Neutrophil (primary cell): ENCODE measurements around the gene VRK1.

ENCODE experiments used
- H3K27ac ChIP-seq: fragments of 200-600 bp; sonication (generic); 2 replicates; pipeline ENCODE4 v1.5.1; 2016; ENCODE audit warnings: mild to moderate bottlenecking, moderate library complexity
- H3K27me3 ChIP-seq: fragments of 200-600 bp; sonication (generic); 2 replicates; pipeline ENCODE4 v1.6.0; 2016; ENCODE audit warnings: mild to moderate bottlenecking
- H3K36me3 ChIP-seq: fragments of 200-600 bp; sonication (generic); 2 replicates; pipeline ENCODE4 v1.5.1; 2017
- H3K4me1 ChIP-seq, 2 experiments: fragments of 200-600 bp in 1 of 2; sonication (generic) in 1 of 2; 1 replicate in 1 of 2; 2 replicates in 1 of 2; pipeline versions ENCODE4 v1.5.1 to v1.6.1; 2013 to 2016; ENCODE audit warnings: low read depth in 1 of 2, low read length in 1 of 2, mild to moderate bottlenecking in 1 of 2, moderate library complexity in 1 of 2; ENCODE audit not compliant: control insufficient read depth in 1 of 2, insufficient read depth in 1 of 2
- H3K4me3 ChIP-seq, 2 experiments: fragments of 200-600 bp in 1 of 2; sonication (generic) in 1 of 2; 1 replicate in 1 of 2; 2 replicates in 1 of 2; pipeline ENCODE4 v1.5.1; 2013 to 2016; ENCODE audit warnings: low read depth in 1 of 2, low read length in 1 of 2, mild to moderate bottlenecking in 1 of 2, moderate library complexity in 1 of 2
- H3K9me3 ChIP-seq: fragments of 200-600 bp; sonication (generic); 2 replicates; pipeline ENCODE4 v1.5.1; 2016
- CTCF ChIP-seq: fragments of 200-600 bp; sonication (generic); IDR thresholded peaks from 2 replicates; pipeline ENCODE4 v1.5.1; 2016; ENCODE audit warnings: antibody characterized with exemption

Gene VRK1

DNA sequence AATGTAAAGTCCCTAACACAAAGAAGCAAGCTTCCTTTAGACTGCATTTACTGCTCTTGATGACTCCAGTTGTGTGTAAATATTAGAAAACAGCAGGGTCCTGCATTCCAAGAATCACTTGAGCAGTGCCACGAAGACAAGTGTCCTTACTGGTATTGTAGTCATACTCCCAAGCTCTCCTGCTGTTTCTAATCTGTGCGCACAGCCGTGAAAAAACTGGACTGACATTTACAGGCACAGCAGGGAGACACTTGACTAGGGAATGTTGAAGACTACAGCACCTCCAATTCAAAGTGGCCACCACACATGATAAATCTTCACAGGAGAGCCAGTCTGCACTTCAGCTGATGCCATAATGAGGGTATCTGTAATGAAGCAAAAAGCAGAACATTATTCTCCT lies 91.4 kb downstream of the VRK1 start:
- no peak for TF ChIP-seq CTCF
- Histone ChIP-seq H3K4me3 (no peak overlapping the region), H3K4me1 (no peaks in the 10 kb centered on the region), H3K27me3 (no peaks in the 10 kb centered on the region), H3K27ac (no peak overlapping the region), H3K9me3 (no peaks in the 10 kb centered on the region), H3K36me3 (no peaks in the 10 kb centered on the region)

DNA sequence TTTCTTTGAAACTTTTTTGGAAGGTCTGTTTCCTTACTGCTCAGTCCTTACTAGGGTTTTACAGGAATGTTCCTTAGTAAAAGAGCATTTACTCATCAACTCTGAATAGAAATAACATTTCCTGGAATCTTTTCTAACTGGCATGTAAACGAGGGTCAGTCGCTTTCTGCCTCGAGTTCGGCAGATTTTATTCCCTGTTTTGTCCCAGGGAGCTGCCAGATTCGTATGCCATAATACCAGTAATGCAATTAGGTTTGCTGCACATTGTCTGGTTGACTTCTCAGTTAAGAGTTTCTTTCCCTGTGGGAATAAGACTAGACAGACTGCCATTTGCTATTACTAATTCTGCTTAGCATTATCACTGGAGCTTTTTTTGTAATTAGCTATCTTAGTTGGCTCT lies 91.9 kb downstream of the VRK1 start:
- no peak for TF ChIP-seq CTCF
- Histone ChIP-seq H3K36me3 (no peaks in the 10 kb centered on the region), H3K4me1 (no peaks in the 10 kb centered on the region), H3K27me3 (no peaks in the 10 kb centered on the region), H3K9me3 (no peaks in the 10 kb centered on the region), H3K27ac (no peak overlapping the region), H3K4me3 (no peak overlapping the region)

DNA sequence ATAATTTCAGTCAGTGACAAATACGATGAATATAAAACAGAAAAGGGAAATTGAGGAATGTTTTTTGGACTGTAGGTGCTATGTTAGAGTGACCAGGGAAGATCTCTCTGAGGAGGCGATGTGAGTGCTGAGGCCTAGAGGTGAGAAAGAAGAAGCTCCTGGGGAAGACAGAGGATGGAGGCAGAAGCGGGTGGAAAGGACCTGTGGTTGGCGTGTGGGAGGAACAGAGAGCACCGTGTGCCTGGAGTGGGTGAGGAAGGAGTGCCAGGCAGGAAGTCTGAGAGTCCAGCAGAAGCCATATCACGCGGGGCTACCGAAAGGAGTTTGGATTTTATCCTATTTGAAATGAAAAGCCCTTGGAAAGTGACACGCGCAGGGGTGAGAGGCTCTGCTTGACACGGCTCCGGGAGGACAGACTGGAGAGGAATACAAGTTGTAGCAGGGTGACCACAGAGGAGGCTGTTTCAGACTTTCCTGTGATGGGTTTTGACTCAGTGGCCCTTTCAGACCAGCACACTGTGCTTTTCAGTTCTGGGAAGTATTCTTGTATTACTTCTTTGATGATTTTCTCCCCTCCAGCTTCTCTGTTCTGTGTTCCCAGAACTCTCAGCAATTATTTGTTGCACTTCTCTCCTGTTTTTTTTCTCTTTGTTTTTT lies 96.9 kb downstream of the VRK1 start:
- no peak overlapping the region for H3K27ac ChIP-seq
- no peak for TF ChIP-seq CTCF
- no peaks in the 10 kb centered on the region for H3K27me3 ChIP-seq
- no peak overlapping the region for H3K4me3 ChIP-seq
- no peaks in the 10 kb centered on the region for H3K36me3 ChIP-seq
- no peaks in the 10 kb centered on the region for H3K9me3 ChIP-seq
- H3K4me1 ChIP-seq = no peaks in the 10 kb centered on the region

DNA sequence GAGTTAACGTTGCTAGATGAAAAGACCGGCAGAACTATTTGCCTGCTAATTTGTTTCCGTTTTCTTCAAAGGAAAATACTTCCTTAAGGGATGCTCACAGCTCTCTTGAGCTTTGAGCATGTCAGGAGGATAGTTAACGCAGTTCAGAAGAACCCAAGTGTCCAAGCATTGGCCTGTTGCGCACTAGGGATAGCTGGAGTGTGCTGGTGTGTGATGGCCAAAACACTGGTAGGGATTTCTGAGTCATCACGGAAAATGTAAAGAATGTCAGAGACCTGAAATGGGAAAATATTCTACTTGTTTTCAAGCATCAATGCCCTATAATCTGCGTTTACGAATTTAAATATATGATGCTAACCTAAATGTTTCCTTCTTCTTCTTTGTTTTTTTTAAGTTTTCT lies 97.8 kb downstream of the VRK1 start:
- TF ChIP-seq CTCF = no peak
- H3K27ac ChIP-seq = no peak overlapping the region
- no peaks in the 10 kb centered on the region for H3K27me3 ChIP-seq
- H3K9me3 ChIP-seq = no peaks in the 10 kb centered on the region
- H3K36me3 ChIP-seq = no peaks in the 10 kb centered on the region
- H3K4me3 ChIP-seq = no peak overlapping the region
- no peaks in the 10 kb centered on the region for H3K4me1 ChIP-seq

DNA sequence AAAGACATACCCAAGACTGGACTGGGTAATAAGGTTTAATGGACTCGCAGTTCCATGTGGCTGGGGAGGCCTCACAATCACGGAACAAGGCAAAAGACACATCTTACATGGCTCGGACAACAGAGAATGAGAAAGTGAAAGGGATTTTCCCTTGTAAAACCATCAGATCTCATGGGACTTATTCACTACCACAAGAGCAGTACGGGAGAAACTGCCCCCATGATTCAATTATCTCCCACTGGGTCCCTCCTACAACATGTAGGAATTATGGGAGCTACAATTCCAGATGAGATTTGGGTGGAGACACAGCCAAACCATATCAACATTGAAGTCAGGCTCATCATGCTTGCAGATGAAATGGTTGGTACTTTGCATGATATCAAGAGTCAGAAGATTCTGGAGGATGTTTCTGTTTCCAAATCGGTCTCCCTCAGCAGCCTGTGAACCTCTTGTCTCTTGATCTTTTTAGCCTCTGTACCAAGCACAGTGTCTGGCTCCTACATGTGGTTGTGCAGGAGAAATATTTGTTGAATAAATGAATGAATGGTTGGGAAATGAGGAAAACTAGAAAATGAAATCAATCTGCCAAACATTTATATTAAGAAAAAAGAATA lies 98.6 kb downstream of the VRK1 start:
- H3K27me3 ChIP-seq = no peaks in the 10 kb centered on the region
- no peaks in the 10 kb centered on the region for H3K9me3 ChIP-seq
- no peak for TF ChIP-seq CTCF
- no peaks in the 10 kb centered on the region for H3K4me1 ChIP-seq
- H3K4me3 ChIP-seq = no peak overlapping the region
- no peaks in the 10 kb centered on the region for H3K36me3 ChIP-seq
- no peak overlapping the region for H3K27ac ChIP-seq
